Right forelimb (tissue), 1 donor: ENCODE measurements around the gene PYGB.
A peak's percentile ranks its signal among the peaks of the same experiment; 100 is the strongest.
"Not testable (repeated sequence)": the region's sequence is repeated elsewhere in the genome, so short reads cannot be mapped to it uniquely, and the experiment has no call there.

Experiments
- DNase-seq: peaks from one replicate; pipeline ENCODE4 v3.0.0-alpha.2; 2018

The PYGB gene

DNA sequence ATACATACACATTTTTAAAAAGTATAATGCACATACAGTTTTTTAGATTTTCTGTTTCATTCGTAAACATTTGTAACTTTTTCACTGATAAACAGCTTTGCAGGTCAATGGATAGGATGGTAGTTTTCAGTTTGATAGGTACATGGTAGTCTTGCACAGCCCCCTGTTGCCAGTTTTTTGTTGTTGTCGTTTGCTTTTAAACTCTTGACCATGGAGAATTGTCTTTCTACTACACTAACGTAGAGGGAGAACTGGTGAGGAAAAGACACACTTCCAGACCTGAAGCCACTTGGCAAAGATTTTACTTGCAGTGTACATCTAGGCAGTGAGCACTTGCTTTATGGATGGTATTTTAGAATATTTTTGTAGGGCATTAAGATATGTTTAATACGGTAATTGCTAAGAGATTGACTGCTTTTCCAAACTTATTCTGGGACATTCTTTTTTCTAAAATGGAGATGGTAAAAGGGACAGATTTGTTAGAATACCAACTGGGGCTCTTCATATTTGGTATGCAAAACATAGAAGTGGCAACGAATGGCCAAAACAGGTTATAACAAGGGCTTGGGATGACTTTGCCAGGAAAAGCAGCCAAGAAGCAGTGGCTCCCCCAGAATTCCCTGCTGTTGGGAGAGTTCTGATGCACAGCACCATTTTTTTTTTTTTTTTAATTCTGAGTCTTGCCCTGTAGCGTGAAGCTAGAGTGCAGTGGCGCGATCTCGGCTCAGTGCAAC is 1.5 kb downstream of the PYGB start:
- DNase-seq, result no peak

DNA sequence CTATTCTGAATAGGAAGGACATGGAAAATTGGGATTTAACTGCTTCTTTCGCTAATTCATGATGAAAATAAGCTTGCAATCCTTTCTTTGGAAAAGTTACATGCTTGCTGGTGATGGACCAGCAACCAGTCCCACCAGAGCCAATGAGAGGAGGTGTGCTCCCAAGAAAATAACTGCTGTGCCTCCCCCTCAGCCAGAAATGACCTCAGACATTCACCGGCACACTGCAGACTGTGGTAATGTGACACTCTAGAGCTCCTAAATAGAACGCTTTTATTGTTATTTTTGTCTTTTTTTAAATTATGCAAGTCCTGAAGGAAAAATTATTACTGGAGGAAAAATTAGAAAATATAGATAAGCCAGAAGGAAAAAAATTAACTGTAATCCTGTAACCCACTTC is 2.6 kb downstream of the PYGB start:
- DNase-seq, result no peak

DNA sequence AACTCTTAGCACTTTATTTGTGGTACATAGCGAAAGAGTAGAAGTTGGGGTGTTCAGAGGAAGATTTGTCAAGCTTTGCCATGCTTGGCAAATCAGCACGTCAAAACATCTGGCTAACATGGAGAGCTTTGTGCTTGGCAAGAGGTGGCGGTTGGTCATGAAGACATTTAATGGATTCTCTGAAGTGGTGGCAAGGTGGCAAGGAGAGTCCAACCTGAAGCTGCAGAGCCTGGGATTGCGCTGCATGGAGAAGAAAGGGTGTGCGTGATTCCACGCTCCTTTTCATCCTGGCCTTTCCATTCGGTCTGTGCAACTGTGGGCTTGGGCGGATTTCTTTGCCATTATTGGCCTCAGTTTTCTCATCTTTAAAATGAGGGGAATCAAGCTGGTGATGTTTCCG is 3.1 kb downstream of the PYGB start:
- DNase-seq, result no peak

DNA sequence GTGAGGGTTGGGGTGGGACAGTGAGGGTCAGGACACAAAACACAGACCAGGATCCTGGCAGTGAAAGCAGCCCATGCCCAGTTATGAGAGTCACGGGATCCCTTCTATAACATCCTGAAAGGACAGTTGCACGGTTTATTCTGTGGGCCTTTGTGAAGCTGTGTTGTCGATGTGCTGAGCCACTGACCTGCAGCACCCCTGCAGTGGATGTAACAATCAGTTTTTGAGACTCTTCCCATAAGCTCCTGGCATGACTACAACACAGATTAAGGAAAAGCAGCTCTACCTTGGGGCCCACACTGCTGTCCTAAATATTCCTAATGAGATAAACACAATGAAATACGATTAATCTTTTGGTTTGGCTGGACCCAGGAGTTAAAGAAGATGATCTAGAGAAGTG is 3.7 kb downstream of the PYGB start:
- DNase-seq, result no peak

DNA sequence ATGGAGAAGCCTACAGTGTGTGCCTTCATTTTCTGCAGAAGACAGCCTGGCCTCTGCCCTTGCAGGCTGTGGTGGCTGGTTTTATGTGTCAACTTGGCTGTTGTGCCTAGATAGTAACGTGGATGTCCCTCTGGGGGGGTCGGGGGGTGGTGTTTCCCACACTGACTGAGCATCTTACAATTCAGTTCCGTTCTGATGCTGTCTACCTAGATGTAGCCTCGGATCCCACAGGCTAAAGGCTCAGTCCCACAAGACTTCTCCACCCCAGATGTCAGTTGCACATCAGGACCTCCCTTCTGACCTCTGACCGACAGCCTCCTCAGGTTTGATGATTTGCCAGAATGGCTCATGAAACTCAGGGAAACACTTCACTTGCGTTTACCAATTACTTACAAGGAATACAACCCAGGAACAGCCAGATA is 4.4 kb downstream of the PYGB start:
- no peak for DNase-seq

DNA sequence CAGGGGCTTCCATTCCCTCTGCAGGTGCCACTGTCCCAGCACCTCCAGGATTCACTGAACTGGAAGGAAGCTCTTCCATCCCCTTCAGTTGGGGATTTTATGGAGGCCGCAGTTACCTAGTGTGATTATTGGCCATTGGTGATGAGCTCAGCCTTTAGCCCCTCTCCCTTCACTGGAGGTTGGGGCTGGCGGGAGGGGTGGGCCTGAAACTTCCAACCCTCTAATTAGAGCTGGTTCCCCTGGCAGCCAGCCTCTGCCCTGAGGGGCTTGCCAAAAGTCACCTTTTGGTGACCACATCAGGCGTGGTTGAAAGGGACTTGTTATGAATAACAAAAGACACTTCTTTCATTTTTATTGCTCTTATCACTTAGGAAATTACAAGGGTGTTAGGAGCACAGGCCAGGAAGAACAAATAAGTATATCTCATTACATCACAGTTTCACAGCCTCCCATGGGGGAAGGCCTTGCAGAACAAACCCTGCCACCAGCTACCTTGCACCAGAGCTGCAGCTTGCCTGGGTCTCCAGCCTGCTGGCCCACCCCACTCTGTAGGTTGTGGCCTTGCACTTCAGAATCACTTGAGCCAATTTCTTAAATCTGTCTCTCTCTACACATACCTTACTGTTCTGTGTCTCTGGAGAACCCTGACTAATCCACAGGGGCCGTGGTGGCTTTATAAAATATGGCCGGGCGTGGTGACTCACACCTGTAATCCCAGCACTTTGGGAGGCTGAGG is 5.0 kb downstream of the PYGB start:
- no peak for DNase-seq

DNA sequence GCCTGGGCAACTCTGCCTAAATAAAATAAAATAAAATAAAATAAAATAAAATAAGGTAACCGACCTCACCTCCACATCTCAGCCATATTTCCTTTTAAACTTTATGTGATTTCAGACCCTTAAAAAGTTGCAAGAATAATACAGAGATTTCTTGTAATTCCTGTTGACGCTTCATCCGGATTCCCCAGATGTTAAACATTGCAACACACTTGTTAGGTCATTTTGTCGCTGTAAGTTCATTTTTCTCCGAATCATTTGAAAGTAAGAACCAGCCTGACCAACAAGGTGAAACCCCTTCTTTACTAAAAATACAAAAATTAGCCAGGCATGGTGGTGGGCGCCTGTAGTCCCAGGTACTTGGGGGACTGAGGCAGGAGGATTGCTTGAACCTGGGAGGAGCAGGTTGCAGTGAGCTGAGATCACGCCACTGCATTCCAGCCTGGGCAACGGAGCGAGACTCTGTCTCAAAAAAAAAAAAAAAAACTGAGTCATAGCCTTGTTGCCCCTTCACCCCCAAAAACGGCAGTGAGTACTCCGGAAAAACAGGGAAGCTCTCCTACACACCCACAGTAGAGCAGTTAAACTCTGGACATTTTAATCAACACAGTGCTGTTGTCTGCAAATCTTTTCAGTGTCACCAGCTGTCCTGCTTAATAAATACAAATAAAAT is 5.9 kb downstream of the PYGB start:
- no peak for DNase-seq

DNA sequence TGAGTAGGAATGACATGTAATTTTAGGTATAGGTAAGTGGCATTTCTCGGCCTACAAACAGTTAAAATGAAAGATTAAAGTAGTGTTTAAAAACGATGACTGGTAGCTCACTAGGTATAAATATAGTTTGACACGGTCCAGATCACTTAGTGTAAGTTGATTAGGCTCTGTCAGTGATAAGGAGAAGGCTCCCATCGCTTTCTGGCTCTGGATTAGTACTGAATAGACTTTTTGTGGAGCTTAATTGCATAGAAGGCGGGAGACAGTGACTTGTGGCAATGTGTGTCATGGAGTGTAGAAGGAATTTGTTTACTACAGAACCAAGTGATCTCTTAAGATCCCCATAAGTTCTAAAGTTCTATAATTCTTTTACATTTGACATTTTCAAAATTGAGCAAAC is 6.7 kb downstream of the PYGB start:
- no peak for DNase-seq

DNA sequence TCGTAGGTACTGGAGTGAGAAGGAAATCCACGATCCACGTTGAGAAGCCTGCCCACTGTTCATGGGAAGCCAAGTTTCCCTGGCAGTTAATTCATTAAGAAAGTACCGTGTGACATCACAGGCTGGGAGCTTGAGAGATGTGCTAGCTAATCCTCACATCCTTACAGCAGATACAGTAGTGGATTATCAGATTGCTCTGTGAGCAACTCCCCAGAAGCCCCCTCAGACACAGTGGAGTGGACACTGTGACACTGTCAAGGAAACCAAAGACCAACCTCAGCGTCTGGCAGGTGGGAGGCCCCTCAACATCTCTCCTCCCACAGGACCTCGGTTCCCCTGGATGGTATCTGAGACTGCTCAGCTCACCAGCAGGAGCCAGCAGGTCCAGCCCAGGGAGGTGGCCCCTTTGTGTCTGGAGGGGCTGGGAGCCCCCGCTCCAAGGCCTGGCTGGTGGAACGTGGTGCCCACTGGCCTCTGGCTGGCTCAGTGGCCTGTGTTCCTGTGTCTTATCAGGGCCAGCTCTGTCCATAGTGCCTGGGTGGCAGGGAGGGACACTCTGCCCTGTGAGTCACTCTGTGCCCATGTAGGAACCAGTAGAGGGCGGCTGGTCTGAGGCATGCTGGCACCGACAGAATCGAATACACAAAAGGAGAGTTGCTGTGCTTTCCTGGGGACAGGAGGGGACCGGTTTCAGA is 7.2 kb downstream of the PYGB start:
- no peak for DNase-seq

DNA sequence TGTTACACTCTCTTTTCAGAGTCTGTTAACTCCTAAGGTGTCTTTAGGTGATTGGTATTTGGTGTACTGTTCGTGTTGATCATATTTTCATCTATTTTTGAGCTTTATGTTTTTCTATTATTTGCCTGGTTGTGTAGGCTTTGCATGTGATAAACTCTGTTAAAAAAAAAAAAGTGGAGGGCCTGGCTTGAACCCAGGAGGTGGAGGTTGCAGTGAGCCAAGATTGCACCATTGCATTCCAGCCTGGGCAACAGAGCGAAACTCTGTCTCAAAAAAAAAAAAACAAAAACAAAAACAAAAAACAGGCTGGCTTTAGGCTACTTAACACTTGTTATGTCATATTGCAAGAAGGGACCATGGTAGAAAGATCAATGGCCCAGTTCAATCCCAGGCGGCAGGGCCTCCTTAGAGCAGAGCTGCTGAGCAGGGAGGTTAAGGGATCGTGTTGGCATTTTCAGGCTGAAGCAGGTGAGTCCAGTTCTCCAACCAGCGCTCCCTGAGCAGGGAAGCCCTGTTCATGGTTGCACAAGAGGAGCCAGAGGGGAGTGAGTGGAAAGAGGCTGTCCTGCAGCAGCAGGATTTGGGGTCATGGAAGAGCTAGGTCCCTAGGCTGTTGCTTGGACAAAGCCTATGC is 8.5 kb downstream of the PYGB start:
- DNase-seq, result no peak

DNA sequence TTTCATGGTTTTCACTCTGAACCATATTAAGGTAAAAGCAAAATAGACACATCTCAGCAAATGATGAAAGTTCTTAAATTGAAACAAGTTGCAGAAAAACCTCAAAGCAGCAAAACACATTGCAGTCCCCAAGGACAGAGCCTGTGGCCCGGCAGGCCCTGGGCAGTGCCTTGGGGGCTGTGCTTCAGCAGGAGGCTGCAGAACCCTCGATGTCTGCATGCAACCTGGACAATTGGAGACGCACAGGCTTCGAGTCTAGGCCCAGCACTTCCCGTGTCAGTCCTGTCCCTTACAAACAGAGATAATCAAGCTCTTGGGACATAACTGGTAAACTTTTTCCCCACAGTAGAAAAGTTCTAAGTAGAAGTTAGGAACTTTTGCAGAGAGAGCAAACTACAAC is 9.2 kb downstream of the PYGB start:
- DNase-seq, result no peak

DNA sequence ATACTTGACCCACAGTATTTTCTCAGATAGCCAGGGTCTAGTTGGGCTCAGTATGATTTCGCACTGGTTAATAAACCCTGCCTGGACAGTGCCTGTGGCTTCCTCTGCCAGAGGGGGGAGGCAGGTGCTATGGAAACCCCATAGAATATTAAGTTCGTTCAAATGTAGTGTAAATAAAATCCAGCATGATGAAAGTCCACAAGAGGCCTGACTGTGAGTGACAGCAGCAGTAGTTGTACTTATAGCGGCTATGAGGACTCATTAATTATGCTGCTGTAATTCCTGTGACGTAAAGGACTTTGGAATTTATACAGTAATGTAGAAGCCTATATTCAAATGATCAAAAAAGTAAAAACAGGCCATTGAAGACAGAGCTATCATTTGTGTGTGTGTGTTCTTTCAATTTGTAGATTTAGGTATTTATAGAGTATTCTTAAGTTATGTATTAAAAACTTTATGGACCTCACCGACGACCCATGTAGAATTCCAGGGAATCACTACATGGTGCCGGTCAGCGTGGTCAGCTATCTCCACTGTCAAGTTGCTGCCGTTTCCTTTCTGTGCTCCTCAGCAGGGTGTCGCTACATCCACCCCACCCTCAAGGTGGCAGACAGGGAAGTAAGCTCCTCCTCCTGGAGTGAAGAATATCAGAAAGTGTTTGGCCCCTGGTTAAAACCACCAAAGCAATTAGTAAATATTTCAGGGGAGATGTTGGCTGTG is 10.0 kb downstream of the PYGB start:
- DNase-seq, result no peak

DNA sequence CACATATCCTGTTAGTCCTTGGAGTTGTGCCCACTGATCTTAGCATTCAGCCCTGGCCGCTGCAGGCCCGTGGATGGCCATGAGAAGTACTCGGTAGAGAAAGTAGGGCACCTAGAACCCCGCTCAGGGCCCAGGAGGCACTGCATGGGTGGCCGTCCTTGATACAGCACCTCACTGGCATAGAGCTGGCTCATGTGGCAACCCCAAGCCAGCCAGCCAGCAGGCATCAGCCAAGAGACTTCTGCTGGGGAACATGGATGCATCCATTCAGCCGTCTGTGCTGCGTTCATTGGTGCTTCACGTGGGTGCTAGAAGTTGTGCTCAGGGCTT is 10.6 kb downstream of the PYGB start:
- DNase-seq, result no peak

DNA sequence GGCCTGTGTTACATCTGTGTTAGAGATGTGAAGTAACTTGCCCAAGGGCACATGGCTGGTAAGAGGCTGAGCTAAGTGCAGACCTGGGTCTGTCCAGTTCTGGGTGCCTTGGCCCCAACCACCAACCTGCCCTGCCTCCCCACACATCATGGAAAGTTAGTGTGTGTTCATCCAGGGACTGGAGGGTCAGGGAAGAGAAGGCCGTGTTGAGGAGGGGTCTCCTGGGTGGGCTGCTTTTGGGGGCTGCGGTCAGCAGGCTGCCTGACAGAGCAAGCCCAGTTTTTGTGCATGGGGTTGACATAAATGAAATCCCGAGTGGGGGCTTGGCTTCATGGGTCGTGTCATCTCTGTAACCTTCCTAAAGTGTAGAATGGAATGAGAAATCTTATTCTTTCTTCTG is 10.9 kb downstream of the PYGB start:
- no peak for DNase-seq

DNA sequence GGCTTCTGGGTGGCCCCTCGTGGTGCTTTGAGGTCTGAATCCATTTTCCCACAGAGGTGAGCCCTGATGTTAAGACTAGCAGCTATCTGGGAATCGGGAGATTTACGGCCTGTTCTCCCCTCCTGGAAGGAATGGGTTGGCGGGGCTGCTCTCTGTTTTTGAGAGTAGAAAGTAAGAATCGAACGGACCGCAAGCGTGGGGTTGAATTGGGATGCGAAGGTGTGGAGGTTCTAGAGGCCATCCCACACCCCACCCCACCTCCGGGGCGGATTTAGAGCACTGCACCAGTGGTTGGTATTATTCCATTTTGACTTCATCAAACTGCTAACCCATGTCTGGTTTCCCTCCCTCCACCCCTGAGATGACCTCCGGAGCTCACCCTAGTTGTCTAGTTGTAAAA is 11.5 kb downstream of the PYGB start:
- no peak for DNase-seq

DNA sequence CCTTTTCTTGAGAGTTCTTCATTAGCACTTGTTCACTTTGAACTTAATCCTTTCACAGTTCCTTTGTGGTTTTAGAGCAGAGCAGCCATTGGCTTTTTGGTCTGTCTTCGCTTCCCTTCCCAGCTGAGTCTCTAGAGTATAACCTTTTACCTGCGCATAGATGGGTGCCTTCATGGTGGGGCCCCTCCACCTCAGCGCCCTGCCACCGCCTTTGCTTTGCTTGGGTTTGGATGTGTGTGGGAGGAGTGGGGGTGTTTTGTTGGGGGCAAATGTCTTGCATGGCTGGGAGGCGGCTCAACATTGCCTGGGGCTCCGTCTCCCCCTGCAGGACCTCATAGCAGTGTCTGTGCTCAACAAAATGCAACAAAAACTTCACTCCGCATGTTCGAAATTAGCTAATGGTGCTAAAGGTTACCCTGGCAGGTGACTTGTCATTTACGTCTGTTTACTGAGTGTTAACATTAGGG is 11.9 kb downstream of the PYGB start:
- no peak for DNase-seq

DNA sequence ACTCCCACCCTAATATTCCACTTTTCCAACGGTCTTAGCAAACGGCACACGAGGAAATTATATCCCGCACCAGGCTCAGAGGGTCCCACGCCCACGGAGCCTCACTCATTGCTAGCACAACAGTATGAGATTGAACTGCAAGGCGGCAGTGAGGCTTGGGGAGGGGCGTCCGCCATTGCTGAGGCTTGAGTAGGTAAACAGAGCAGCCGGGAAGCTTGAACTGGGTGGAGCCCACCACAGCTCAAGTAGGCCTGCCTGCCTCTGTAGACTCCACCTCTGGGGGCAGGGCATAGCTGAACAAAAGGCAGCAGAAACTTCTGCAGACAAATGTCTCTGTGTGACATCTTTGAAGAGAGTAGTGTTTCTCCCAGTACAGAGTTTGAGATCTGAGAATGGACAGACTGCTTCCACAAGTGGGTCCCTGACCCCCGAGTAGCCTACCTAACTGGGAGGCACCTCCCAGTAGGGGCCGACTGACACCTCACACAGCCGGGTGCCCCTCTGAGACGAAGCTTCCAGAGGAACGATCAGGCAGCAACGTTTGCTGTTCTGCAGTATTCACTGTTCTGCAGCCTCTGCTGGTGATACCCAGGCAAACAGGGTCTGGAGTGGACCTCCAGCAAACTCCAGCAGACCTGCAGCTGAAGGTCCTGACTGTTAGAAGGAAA is 13.0 kb downstream of the PYGB start:
- DNase-seq, result not testable (repeated sequence)

DNA sequence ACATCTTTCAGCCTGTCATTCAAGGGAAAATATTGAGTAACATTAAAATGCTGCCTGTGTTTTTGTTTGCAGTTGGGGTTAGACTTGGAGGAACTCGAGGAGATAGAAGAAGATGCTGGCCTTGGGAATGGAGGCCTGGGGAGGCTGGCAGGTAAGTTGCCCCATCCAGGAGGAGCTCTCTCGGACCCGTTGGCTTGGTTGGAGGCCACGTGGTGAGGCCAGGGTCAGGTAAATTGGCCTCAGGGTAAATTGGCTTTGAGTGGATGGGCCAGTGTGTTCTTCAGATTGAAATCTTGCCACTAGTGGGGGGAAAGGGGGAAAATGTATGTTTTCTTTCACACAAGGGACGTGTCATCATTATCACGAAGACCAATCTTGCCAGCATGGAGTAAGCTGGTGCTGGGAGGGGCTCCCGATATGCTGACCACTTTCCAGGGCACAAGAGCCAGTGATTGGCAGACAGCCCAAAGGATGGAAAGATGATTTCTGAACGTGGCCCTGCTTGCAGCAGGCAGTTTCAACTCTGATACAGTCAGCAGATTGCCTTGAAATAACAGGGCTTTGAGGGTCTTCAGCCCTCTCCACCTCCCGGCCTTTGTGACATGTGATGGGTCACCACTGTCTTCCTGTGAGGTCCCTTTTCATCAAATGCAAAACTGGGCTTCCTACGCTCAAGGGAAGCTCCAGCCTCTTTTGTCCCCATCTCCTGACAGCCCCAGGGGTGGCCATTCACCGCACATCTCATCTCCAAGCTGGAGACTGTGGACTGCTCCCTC is 21.4 kb downstream of the PYGB start:
- no peak for DNase-seq

DNA sequence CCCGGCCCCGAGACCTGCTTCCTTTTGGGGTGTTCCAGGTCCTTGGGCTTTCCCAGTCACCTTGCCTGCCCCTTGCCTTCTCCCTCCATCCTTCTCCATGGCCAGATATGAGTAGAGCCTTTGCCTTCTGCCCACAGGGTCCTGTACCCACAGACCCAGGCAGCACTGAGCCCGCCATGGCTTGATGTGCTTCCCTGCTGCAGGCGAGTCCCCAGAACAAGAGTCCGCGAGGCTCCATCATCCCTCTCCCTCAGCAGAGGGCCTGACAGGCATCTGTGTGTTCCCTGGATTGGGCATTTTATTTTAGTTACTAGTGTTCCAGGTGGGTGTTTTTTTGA is 21.9 kb downstream of the PYGB start:
- DNase-seq, result no peak

DNA sequence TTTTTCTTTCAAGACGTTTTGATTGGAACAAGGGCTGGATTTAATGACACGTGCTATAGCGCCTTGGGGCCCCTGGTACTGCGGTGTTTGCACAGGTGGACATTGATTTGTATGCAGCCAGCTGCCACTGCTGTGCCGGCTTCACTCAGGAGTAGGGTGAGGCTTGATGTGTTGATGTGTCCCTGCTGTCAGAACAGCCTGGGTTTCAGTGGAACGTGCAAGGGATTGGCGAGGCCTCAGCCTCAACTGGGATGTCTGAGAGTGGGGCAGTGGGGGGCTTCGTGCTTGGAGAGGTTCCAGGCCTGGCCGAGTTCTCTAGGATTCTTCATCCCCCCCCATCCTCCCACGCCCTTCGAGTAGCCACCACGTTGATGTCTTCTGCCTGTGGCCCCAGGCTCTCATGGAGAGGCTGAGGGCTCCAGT is 23.0 kb downstream of the PYGB start:
- DNase-seq, result peak; percentile 27
